Mesothelial cell of epicardium (in vitro differentiated cells): ENCODE results near the gene CADPS. TPM values are rescaled to one million over a fixed set of nuclear protein-coding genes. Genes with fewer than 3 reads are reported as not detected.

Source experiments
- DNase-seq, 2 experiments: peaks; one replicate each; pipeline ENCODE4 v3.0.0; 2021; ENCODE audit warnings: low spot score in 2 of 2; ENCODE audit not compliant: unreplicated experiment in 2 of 2
- H3K27ac Mint-ChIP-seq: 2 replicates; pipeline ENCODE4 v1.8.0; 2021; ENCODE audit warnings: mixed read lengths
- H3K27me3 Mint-ChIP-seq: 2 replicates; pipeline ENCODE4 v1.8.0; 2021; ENCODE audit warnings: low read depth, mixed read lengths
- H3K36me3 Mint-ChIP-seq: 2 replicates; pipeline ENCODE4 v1.8.0; 2021; ENCODE audit warnings: mixed read lengths
- H3K4me1 Mint-ChIP-seq: 2 replicates; pipeline ENCODE4 v1.8.0; 2021; ENCODE audit warnings: mixed read lengths
- H3K4me3 Mint-ChIP-seq: 2 replicates; pipeline ENCODE4 v1.8.0; 2021; ENCODE audit warnings: mild to moderate bottlenecking, moderate library complexity, mixed read lengths
- H3K9me3 Mint-ChIP-seq: 2 replicates; pipeline ENCODE4 v1.8.0; 2021; ENCODE audit warnings: mixed read lengths
- CTCF ChIP-seq: fragments of 200-600 bp; sonication (generic); IDR thresholded peaks from one replicate; pipeline ENCODE4 v1.5.0; 2021; ENCODE audit warnings: antibody characterized with exemption; ENCODE audit not compliant: unreplicated experiment
- total RNA-seq: library from RNA; stranded (reverse); gene quantifications from 3 replicates; pipeline ENCODE4 v1.2.1, GENCODE V29; 2021

The CADPS gene
- total RNA-seq, 1 donor from 2014 or later: 4.2 TPM

GRCh38 chr3:62781121-62781520, 94.1 kb downstream of the CADPS start:
- DNase-seq: no peak
- Mint-ChIP-seq H3K4me1 (no peaks in the 10 kb centered on the region), H3K36me3 (no peaks in the 10 kb centered on the region), H3K27me3 (peaks cover 1% of the 10 kb centered on the region), H3K4me3 (no peak overlapping the region), H3K27ac (no peak overlapping the region), H3K9me3 (no peaks in the 10 kb centered on the region)
- TF ChIP-seq CTCF: no peak

GRCh38 chr3:62777674-62778073, 97.5 kb downstream of the CADPS start:
- Mint-ChIP-seq H3K27me3 (no peaks in the 10 kb centered on the region), H3K27ac (no peak overlapping the region), H3K36me3 (no peaks in the 10 kb centered on the region), H3K9me3 (no peaks in the 10 kb centered on the region), H3K4me1 (peaks cover 3% of the 10 kb centered on the region), H3K4me3 (no peak overlapping the region)
- DNase-seq: no peak
- no peak for TF ChIP-seq CTCF

- Mint-ChIP-seq H3K9me3 (no peaks in the 10 kb centered on the region), H3K27ac (no peak overlapping the region), H3K4me3 (no peak overlapping the region), H3K4me1 (peaks cover 3% of the 10 kb centered on the region), H3K27me3 (no peaks in the 10 kb centered on the region), H3K36me3 (no peaks in the 10 kb centered on the region)
- no peak for DNase-seq
- TF ChIP-seq CTCF: no peak
Measured at GRCh38 chr3:62777130-62777529, 98.1 kb downstream of the CADPS start.

GRCh38 chr3:62774221-62774620, 101.0 kb downstream of the CADPS start:
- H3K4me3 Mint-ChIP-seq: no peak overlapping the region

GRCh38 chr3:62771331-62772072, 103.7 kb downstream of the CADPS start:
- H3K4me3 Mint-ChIP-seq: no peak overlapping the region
- no peak for DNase-seq
- H3K4me1 Mint-ChIP-seq: peaks cover 3% of the 10 kb centered on the region
- H3K9me3 Mint-ChIP-seq: no peaks in the 10 kb centered on the region
- H3K27me3 Mint-ChIP-seq: peaks cover 11% of the 10 kb centered on the region
- TF ChIP-seq CTCF: no peak
- no peak overlapping the region for H3K27ac Mint-ChIP-seq
- no peaks in the 10 kb centered on the region for H3K36me3 Mint-ChIP-seq

More at GRCh38 chr3:62774221-62774620, 101.0 kb downstream of the CADPS start:
- DNase-seq: no peak
- Mint-ChIP-seq H3K9me3 (no peaks in the 10 kb centered on the region), H3K27me3 (peaks cover 5% of the 10 kb centered on the region), H3K4me1 (peaks cover 3% of the 10 kb centered on the region), H3K27ac (no peak overlapping the region), H3K36me3 (no peaks in the 10 kb centered on the region)
- TF ChIP-seq CTCF: no peak
